Panc1 (cell line): ENCODE data around the gene RIN2. TPM values are rescaled to one million over a fixed set of nuclear protein-coding genes. Genes with fewer than 3 reads are reported as not detected.
A peak's percentile ranks its signal among the peaks of the same experiment; 100 is the strongest.

Experiments used
- ATAC-seq: fragments of 200-7000 bp; cut with Tn5 transposase; 2 replicates; pipeline ENCODE4 v1.9.1; 2020; ENCODE audit warnings: mild to moderate bottlenecking, moderate library complexity
- BruUV-seq: library from RNA; stranded (reverse); fragments of 400-500 nt; replicated peaks from 2 replicates; lab custom pipeline; 2021; lab: Mats Ljungman, UMichigan
- CTCF ChIA-PET: fragments of 300-600 bp; sonication (Branson Sonifier 250); formaldehyde crosslinking; loops from one replicate; lab custom pipeline; 2022; ENCODE audit warnings: antibody characterized with exemption; lab: Charles Lee
- POLR2A ChIA-PET: fragments of 300-600 bp; sonication (Branson Sonifier 250); formaldehyde crosslinking; loops from one replicate; lab custom pipeline; 2022; ENCODE audit warnings: antibody characterized with exemption; lab: Charles Lee
- DNase-seq: peaks from one replicate; pipeline ENCODE4 v3.0.0-alpha.2; 2010; ENCODE audit warnings: low read depth, low spot score
- H3K27ac ChIP-seq: 2 replicates; pipeline ENCODE4 v1.5.1; 2011; ENCODE audit warnings: mild to moderate bottlenecking, low read length, inconsistent platforms
- H3K27me3 ChIP-seq: fragments of 200-500 bp; sonication (Bioruptor generic); 2 replicates; pipeline ENCODE4 v1.6.0; 2014; ENCODE audit warnings: low read length, inconsistent platforms; ENCODE audit not compliant: control insufficient read depth, insufficient read depth
- H3K36me3 ChIP-seq: fragments of 200-500 bp; sonication (Bioruptor generic); 2 replicates; pipeline ENCODE4 v1.5.1; 2014; ENCODE audit warnings: inconsistent platforms, mild to moderate bottlenecking, low read length, moderate library complexity; ENCODE audit not compliant: control insufficient read depth, insufficient read depth
- H3K4me1 ChIP-seq: 2 replicates; pipeline ENCODE4 v1.5.1; 2011; ENCODE audit warnings: inconsistent platforms, mild to moderate bottlenecking, low read length, moderate library complexity; ENCODE audit not compliant: control insufficient read depth, insufficient read depth
- H3K4me3 ChIP-seq, 2 experiments: 2 replicates each; pipeline ENCODE4 v1.5.1; 2011 to 2012; ENCODE audit warnings: low read depth in 2 of 2, low read length in 2 of 2, mild to moderate bottlenecking in 2 of 2, inconsistent platforms in 1 of 2, moderate library complexity in 1 of 2
- H3K9me3 ChIP-seq: fragments of 200-500 bp; sonication (Bioruptor generic); 2 replicates; pipeline ENCODE4 v1.5.1; 2014; ENCODE audit warnings: low read depth, mild to moderate bottlenecking, inconsistent platforms, low read length, moderate library complexity; ENCODE audit not compliant: control insufficient read depth, insufficient read depth
- POLR2AphosphoS5 ChIP-seq: IDR thresholded peaks from 2 replicates; pipeline ENCODE4 v1.6.1; 2012; ENCODE audit warnings: mild to moderate bottlenecking, low read depth, low read length, moderate library complexity
- SIN3A ChIP-seq: IDR thresholded peaks from 2 replicates; pipeline ENCODE4 v1.6.1; 2012; ENCODE audit warnings: low read depth, mild to moderate bottlenecking, low read length, moderate library complexity, borderline replicate concordance; ENCODE audit not compliant: insufficient read depth
- TCF7L2 ChIP-seq: IDR thresholded peaks from 2 replicates; pipeline ENCODE4 v1.6.1; 2011; ENCODE audit warnings: mild to moderate bottlenecking, low read depth, low read length, inconsistent platforms
- in situ Hi-C: cut with HindIII; loops from 2 replicates; pipeline ENCODE4 v1.10.0; 2016; ENCODE audit warnings: low sequenced_read_pairs, low pct_unique_long_range_greater_than_20kb
- intact Hi-C: fragments of 100-400 bp; cut with micrococcal nuclease; formaldehyde crosslinking; loops from one replicate; pipeline ENCODE4 v1.10.0; 2022; ENCODE audit not compliant: unreplicated experiment
- total RNA-seq: library from RNA; stranded (reverse); gene quantifications from one replicate; pipeline ENCODE4 v1.2.1, GENCODE V29; 2021; ENCODE audit not compliant: unreplicated experiment
- TF ChIP-seq, protein P1 (sequence below), 2 experiments: IDR thresholded peaks; 2 replicates each; pipeline ENCODE4 v1.6.1; 2011 to 2012; ENCODE audit warnings: low read depth in 2 of 2, control low read depth in 1 of 2, low read length in 1 of 2, mild to moderate bottlenecking in 1 of 2, moderate library complexity in 1 of 2; ENCODE audit not compliant: insufficient read depth in 1 of 2
- TF ChIP-seq, protein P2 (sequence below): fragments of 450-650 bp; IDR thresholded peaks from 2 replicates; pipeline ENCODE4 v1.5.1; 2017; ENCODE audit warnings: mild to moderate bottlenecking

RIN2 gene
- total RNA-seq, 1 experiment from 2014 or later: 25.0 TPM

DNA sequence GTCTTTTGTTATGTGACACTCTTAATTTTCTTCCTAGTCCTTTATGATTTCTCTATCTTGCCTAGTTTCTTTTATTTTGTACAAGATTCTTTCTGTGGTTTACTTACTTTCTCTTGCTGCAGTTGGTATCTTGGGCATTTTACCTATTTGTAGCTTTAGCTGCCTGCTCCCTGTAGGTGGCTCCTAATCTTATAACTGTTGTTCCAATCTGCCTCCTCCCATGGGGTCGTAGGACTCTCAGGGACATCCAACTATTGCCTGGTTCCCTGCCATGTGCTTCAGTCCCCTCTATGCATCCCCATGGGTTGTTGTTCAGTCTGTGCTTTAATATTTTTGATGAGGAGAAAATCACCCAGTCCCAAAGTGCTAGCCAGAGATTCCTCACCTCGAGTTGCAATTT, 31.4 kb downstream of the RIN2 start:
- POLR2A ChIA-PET: interaction anchor here (0.5 to 0.6 kb wide), 2 partner anchors 973 to 1496 kb away, joined by 3 read pairs; no protein-coding TSS in a partner anchor
- Histone ChIP-seq H3K4me3 (no peak overlapping the region), H3K9me3 (peaks cover 6% of the 10 kb centered on the region), H3K4me1 (peaks cover 23% of the 10 kb centered on the region), H3K27me3 (no peaks in the 10 kb centered on the region), H3K27ac (peak overlapping the region; percentile 46; the same call in 1 of the 2 replicates), H3K36me3 (no peaks in the 10 kb centered on the region)
- BruUV-seq: no TSS peak
- intact Hi-C loops: no loop called here
- TF ChIP-seq, protein P1, sequence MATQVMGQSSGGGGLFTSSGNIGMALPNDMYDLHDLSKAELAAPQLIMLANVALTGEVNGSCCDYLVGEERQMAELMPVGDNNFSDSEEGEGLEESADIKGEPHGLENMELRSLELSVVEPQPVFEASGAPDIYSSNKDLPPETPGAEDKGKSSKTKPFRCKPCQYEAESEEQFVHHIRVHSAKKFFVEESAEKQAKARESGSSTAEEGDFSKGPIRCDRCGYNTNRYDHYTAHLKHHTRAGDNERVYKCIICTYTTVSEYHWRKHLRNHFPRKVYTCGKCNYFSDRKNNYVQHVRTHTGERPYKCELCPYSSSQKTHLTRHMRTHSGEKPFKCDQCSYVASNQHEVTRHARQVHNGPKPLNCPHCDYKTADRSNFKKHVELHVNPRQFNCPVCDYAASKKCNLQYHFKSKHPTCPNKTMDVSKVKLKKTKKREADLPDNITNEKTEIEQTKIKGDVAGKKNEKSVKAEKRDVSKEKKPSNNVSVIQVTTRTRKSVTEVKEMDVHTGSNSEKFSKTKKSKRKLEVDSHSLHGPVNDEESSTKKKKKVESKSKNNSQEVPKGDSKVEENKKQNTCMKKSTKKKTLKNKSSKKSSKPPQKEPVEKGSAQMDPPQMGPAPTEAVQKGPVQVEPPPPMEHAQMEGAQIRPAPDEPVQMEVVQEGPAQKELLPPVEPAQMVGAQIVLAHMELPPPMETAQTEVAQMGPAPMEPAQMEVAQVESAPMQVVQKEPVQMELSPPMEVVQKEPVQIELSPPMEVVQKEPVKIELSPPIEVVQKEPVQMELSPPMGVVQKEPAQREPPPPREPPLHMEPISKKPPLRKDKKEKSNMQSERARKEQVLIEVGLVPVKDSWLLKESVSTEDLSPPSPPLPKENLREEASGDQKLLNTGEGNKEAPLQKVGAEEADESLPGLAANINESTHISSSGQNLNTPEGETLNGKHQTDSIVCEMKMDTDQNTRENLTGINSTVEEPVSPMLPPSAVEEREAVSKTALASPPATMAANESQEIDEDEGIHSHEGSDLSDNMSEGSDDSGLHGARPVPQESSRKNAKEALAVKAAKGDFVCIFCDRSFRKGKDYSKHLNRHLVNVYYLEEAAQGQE (IDR thresholded peaks at IDR 0.05; ENCODE audit: insufficient read depth in 1 of 2, low read depth in 2 of 2, low read length in 1 of 2): no peak
- TF ChIP-seq, protein P2, sequence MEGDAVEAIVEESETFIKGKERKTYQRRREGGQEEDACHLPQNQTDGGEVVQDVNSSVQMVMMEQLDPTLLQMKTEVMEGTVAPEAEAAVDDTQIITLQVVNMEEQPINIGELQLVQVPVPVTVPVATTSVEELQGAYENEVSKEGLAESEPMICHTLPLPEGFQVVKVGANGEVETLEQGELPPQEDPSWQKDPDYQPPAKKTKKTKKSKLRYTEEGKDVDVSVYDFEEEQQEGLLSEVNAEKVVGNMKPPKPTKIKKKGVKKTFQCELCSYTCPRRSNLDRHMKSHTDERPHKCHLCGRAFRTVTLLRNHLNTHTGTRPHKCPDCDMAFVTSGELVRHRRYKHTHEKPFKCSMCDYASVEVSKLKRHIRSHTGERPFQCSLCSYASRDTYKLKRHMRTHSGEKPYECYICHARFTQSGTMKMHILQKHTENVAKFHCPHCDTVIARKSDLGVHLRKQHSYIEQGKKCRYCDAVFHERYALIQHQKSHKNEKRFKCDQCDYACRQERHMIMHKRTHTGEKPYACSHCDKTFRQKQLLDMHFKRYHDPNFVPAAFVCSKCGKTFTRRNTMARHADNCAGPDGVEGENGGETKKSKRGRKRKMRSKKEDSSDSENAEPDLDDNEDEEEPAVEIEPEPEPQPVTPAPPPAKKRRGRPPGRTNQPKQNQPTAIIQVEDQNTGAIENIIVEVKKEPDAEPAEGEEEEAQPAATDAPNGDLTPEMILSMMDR: peak; percentile 16; the same call in 1 of the 2 replicates
- in situ Hi-C loops: no loop called here
- DNase-seq (no peak), ATAC-seq (no peak)
- CTCF ChIA-PET: interaction anchor here (0.6 kb wide), 1 partner anchor 118 kb away, joined by 3 read pairs; no protein-coding TSS in a partner anchor

DNA sequence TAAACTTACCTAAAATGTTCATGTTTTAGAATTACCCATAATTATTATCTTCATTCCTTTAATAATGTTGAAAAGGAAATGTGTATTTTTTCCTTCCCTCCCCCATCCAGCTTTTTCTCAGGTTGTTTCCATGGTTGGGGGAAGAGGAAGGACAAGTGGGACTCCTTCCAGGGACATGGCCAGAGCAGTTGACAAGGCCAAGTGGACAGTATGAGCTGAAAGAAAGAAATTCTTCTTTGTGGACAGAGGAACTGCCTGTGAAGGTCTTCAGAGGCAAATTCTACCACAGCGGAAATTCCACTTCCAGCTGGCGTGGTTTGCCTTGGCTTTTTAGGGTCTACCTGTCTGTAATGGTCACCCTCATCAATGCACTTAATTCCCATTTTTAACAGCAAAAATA, 33.8 kb downstream of the RIN2 start:
- POLR2A ChIA-PET: interaction anchor here (0.5 kb wide), 1 partner anchor 225 kb away, joined by 4 read pairs; no protein-coding TSS in a partner anchor
- Histone ChIP-seq H3K9me3 (peaks cover 6% of the 10 kb centered on the region), H3K27ac (peak overlapping the region; percentile 45), H3K36me3 (no peaks in the 10 kb centered on the region), H3K4me1 (peaks cover 7% of the 10 kb centered on the region; the same call in 1 of the 2 replicates), H3K27me3 (no peaks in the 10 kb centered on the region), H3K4me3 (no peak overlapping the region)
- no TSS peak for BruUV-seq
- CTCF ChIA-PET: no interaction called here
- ATAC-seq (no peak), DNase-seq (no peak)
- intact Hi-C loops: no loop called here
- TF ChIP-seq, protein P1 (IDR thresholded peaks at IDR 0.05; ENCODE audit: insufficient read depth in 1 of 2, low read depth in 2 of 2, low read length in 1 of 2): no peak
- TF ChIP-seq POLR2AphosphoS5: no peak
- TF ChIP-seq, protein P2: no peak
- TF ChIP-seq TCF7L2: no peak
- no peak for TF ChIP-seq SIN3A
- in situ Hi-C loops: no loop called here
